ENCODE data around the gene SINHCAF. TPM values are rescaled to one million over a fixed set of nuclear protein-coding genes. Genes with fewer than 3 reads are reported as not detected.
A peak's percentile ranks its signal among the peaks of the same experiment; 100 is the strongest.
"Not testable (repeated sequence)": the region's sequence is repeated elsewhere in the genome, so short reads cannot be mapped to it uniquely, and the experiment has no call there.

SINHCAF gene
- total and polyA plus RNA-seq, 4 donors, result 23.4 to 67.0 (median 33.8) TPM

DNA sequence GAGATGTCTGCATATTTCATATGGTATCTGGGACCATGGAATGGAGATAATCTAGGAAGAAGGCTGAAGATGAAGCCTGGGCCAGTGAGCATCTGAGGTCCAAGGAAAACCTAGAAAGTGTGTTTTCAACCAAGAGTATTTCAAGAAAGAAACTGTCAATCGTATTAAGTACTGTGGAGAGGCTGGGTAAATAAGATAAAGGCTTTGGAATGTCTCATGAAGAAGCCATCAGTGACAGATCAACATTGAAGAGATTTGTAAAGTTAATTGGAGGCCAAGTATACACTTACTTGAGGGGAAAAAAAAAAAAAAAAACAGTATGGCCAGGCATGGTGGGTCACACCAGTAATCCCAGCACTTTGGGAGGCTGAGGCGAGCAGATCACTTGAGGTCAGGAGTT is 48.9 kb downstream of the SINHCAF start:
- Histone ChIP-seq H3K9me3 (ENCODE audit: control insufficient read depth in 4 of 4, insufficient read depth in 3 of 4, low read length in 3 of 4) (no peaks in the 10 kb centered on the region), H3K9ac (ENCODE audit: insufficient read depth in 1 of 2, low read length in 2 of 2) (no peak overlapping the region), H3K4me1 (ENCODE audit: control insufficient read depth in 5 of 5, insufficient read depth in 5 of 5, low read length in 5 of 5) (peaks cover 0 to 4% (median 0%) of the 10 kb centered on the region in 5 donors), H3K36me3 (ENCODE audit: control insufficient read depth in 4 of 4, insufficient read depth in 4 of 4, low read length in 4 of 4) (peaks cover 0 to 4% (median 0%) of the 10 kb centered on the region in 4 donors), H3K4me3 (no peak overlapping the region), H3K27ac (ENCODE audit: low read depth in 1 of 2, low read length in 1 of 2) (no peak overlapping the region), H3K27me3 (ENCODE audit: control insufficient read depth in 3 of 3, insufficient read depth in 3 of 3, low read length in 2 of 3) (no peaks in the 10 kb centered on the region)
- DNase-seq, result no peak
- 85 to 91% methylated on average over 2 of the region's 2 CpGs for WGBS, 2 donors
- ATAC-seq (ENCODE audit: insufficient read depth, low FRiP score), result no peak
- TF ChIP-seq, protein P1, sequence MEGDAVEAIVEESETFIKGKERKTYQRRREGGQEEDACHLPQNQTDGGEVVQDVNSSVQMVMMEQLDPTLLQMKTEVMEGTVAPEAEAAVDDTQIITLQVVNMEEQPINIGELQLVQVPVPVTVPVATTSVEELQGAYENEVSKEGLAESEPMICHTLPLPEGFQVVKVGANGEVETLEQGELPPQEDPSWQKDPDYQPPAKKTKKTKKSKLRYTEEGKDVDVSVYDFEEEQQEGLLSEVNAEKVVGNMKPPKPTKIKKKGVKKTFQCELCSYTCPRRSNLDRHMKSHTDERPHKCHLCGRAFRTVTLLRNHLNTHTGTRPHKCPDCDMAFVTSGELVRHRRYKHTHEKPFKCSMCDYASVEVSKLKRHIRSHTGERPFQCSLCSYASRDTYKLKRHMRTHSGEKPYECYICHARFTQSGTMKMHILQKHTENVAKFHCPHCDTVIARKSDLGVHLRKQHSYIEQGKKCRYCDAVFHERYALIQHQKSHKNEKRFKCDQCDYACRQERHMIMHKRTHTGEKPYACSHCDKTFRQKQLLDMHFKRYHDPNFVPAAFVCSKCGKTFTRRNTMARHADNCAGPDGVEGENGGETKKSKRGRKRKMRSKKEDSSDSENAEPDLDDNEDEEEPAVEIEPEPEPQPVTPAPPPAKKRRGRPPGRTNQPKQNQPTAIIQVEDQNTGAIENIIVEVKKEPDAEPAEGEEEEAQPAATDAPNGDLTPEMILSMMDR (IDR thresholded peaks at IDR 0.05; ENCODE audit: control extremely low read depth, extremely low read depth), result no peak

DNA sequence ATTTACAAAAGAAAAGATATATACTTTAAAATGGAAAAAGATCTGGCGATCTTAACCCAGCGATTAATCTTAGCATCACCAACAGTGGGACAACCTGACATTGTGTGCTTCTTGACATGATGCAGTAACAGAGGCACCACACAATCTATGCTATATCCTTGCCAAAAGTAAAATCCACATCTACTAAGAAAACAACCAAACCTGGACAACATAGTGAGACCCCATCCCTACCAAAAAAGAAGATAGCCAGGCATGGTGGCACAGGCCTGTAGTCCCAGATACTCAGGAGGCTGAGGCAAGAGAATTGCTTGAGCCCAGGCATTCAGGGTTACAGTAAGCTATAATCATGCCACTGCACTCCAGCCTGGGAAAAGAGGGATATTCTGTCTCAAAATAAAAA is 50.5 kb downstream of the SINHCAF start:
- Histone ChIP-seq H3K36me3 (ENCODE audit: control insufficient read depth in 4 of 4, insufficient read depth in 4 of 4, low read length in 4 of 4) (peaks cover 0 to 4% (median 0%) of the 10 kb centered on the region in 4 donors), H3K9me3 (ENCODE audit: control insufficient read depth in 4 of 4, insufficient read depth in 3 of 4, low read length in 3 of 4) (no peaks in the 10 kb centered on the region), H3K9ac (ENCODE audit: insufficient read depth in 1 of 2, low read length in 2 of 2) (no peak overlapping the region), H3K4me3 (no peak overlapping the region), H3K27me3 (ENCODE audit: control insufficient read depth in 3 of 3, insufficient read depth in 3 of 3, low read length in 2 of 3) (no peaks in the 10 kb centered on the region), H3K4me1 (ENCODE audit: control insufficient read depth in 5 of 5, insufficient read depth in 5 of 5, low read length in 5 of 5) (peaks cover 0 to 4% (median 0%) of the 10 kb centered on the region in 5 donors), H3K27ac (ENCODE audit: low read depth in 1 of 2, low read length in 1 of 2) (no peak overlapping the region)
- TF ChIP-seq, protein P1 (IDR thresholded peaks at IDR 0.05; ENCODE audit: control extremely low read depth, extremely low read depth), result no peak
- ATAC-seq (ENCODE audit: insufficient read depth, low FRiP score), result no peak
- WGBS, 2 donors, result 99 to 100% methylated on average over 2 of the region's 2 CpGs
- no peak for DNase-seq

DNA sequence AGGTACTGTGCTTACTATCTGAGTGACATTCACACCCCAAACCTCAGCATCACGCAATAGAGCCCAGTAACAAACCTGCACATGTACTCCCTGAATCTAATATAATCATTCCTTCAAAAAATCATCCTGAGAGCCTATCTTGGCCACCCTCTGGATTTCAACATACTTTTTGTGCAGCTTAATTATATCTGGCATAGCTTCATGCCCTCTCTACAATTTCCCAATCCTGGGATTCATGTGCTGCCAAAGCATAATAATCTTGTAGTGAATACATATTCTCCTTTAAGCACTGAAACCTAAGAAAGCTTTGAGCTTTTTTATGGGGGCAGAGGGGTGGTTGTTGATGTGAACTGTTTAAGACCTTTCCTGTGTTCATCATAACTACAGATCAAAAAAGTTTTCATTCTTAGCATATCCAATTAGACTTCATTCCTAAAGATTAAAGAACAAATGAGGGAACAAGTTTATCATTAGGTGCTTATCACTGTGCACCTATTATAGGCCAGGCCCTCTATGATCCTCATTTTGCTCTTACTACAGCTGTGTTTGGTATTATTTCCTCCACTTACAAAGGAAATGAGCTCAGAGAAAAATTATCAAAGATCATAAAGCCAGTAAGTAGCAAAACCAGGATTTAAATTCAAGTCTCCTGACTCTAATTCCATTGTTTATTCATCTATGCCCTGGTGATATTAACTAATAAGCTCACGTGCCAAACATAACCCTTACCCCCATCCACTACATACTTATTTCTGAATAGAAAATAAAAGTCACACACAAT is 51.2 kb downstream of the SINHCAF start:
- WGBS, 2 donors, result 90 to 97% methylated on average over 2 of the region's 2 CpGs
- Histone ChIP-seq H3K9me3 (ENCODE audit: control insufficient read depth in 4 of 4, insufficient read depth in 3 of 4, low read length in 3 of 4) (no peaks in the 10 kb centered on the region), H3K27me3 (ENCODE audit: control insufficient read depth in 3 of 3, insufficient read depth in 3 of 3, low read length in 2 of 3) (no peaks in the 10 kb centered on the region), H3K9ac (ENCODE audit: insufficient read depth in 1 of 2, low read length in 2 of 2) (no peak overlapping the region), H3K4me3 (no peak overlapping the region), H3K4me1 (ENCODE audit: control insufficient read depth in 5 of 5, insufficient read depth in 5 of 5, low read length in 5 of 5) (peaks cover 0 to 4% (median 0%) of the 10 kb centered on the region in 5 donors), H3K27ac (ENCODE audit: low read depth in 1 of 2, low read length in 1 of 2) (no peak overlapping the region), H3K36me3 (ENCODE audit: control insufficient read depth in 4 of 4, insufficient read depth in 4 of 4, low read length in 4 of 4) (peaks cover 0 to 4% (median 0%) of the 10 kb centered on the region in 4 donors)
- DNase-seq (peak in 2 of 3 donors; percentile 17 to 23), ATAC-seq (ENCODE audit: insufficient read depth, low FRiP score) (no peak)
- TF ChIP-seq, protein P1 (IDR thresholded peaks at IDR 0.05; ENCODE audit: control extremely low read depth, extremely low read depth), result no peak

DNA sequence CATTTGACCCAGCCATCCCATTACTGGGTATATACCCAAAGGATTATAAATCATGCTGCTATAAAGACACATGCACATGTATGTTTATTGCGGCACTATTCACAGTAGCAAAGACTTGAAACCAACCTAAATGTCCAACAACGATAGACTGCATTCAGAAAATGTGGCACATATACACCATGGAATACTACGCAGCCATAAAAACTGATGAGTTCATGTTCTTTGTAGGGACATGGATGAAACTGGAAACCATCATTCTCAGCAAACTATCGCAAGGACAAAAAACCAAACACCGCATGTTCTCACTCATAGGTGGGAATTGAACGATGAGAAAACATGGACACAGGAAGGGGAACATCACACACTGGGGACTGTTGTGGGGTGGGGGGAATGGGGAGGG is 52.2 kb downstream of the SINHCAF start:
- H3K4me1 ChIP-seq (ENCODE audit: control insufficient read depth in 5 of 5, insufficient read depth in 5 of 5, low read length in 5 of 5); ATAC-seq (ENCODE audit: insufficient read depth, low FRiP score); H3K9me3 ChIP-seq (ENCODE audit: control insufficient read depth in 4 of 4, insufficient read depth in 3 of 4, low read length in 3 of 4); H3K36me3 ChIP-seq (ENCODE audit: control insufficient read depth in 4 of 4, insufficient read depth in 4 of 4, low read length in 4 of 4); H3K27ac ChIP-seq (ENCODE audit: low read depth in 1 of 2, low read length in 1 of 2); DNase-seq; H3K9ac ChIP-seq (ENCODE audit: insufficient read depth in 1 of 2, low read length in 2 of 2); H3K27me3 ChIP-seq (ENCODE audit: control insufficient read depth in 3 of 3, insufficient read depth in 3 of 3, low read length in 2 of 3); H3K4me3 ChIP-seq: not testable (repeated sequence)
- WGBS, 2 donors, result 96% methylated on average over 6 of the region's 6 CpGs
